ENCODE measurements around the gene CMPK2. TPM values are rescaled to one million over a fixed set of nuclear protein-coding genes. Genes with fewer than 3 reads are reported as not detected.

Gene CMPK2
- total and polyA plus RNA-seq, 9 of the 15 experiments (the other 6 are each of a cell fraction or from before 2014, with no cell fraction given) = 2.6 to 10.5 (median 5.0) TPM

DNA sequence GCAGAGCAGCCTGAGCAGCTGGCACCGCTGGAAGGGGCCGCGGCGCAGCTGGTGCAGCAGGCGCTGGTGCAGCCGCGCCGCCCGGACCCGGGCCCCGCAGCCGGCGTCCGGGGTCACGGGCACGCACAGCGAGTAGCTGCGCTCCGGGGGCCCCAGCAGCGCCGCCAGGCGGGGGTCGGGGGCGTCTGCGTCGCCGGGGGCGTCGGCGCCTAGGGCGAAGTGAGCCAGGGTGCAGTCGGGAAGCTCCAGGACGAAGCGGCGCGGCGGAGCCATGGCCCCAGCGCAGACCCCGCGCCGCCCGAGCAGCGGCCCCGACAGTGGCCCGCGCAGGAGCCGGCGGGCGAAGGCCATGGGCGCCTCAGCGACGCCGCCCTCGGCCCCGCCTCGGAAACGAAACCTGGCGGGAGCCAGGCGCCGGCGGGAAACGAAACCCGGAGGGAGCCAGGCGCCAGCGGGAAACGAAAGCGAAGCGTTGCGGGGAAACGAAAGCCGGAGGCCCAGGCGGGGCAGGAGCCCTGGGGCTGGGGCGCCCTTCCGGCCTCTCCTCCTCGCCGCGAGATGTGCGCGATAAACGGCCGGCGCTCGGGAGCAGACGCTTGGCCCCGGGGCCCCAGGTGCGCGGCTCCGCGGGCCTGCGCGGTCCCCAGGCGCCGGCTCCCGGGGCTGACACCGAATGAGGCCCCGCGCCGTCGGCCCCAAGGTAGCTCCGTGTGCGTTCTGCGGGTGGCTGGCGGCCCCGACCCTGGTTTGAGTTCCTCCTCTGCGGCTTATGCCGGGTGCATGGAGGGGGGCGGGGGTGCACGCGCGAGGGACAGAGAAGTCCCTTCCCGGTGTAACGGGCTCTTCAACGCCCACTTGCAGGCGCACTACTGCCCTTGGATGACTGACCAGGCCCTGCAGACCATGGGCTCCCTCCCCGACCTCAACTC lies at the start of gene CMPK2 (continued):
- TF ChIP-seq HDAC2 (IDR thresholded peaks at IDR 0.05) (no peak), CBX3 (IDR thresholded peaks at IDR 0.05; ENCODE audit: borderline replicate concordance in 1 of 2, low read length in 2 of 2) (no peak), KDM4B (IDR thresholded peaks at IDR 0.05; ENCODE audit: borderline replicate concordance in 2 of 2, low read depth in 1 of 2) (peak in 1 of 2 experiments; percentile 61; a peak in 1 of 4 replicates), HNRNPL (IDR thresholded peaks at IDR 0.05; ENCODE audit: low read depth, low read length) (peak; percentile 32), TSHZ1 (CRISPR knock-in tag; IDR thresholded peaks at IDR 0.05) (no peak), CAMTA2 (CRISPR knock-in tag; conservative IDR thresholded peaks at IDR 0.05) (no peak), SMARCA4 (IDR thresholded peaks at IDR 0.05) (no peak), BRD4 (IDR thresholded peaks at IDR 0.05) (0 out of 2 replicates have a peak, but pooled peaks have one; percentile 44), ZFPM2 (CRISPR knock-in tag; IDR thresholded peaks at IDR 0.05) (no peak)
- TF ChIP-seq, protein P1, sequence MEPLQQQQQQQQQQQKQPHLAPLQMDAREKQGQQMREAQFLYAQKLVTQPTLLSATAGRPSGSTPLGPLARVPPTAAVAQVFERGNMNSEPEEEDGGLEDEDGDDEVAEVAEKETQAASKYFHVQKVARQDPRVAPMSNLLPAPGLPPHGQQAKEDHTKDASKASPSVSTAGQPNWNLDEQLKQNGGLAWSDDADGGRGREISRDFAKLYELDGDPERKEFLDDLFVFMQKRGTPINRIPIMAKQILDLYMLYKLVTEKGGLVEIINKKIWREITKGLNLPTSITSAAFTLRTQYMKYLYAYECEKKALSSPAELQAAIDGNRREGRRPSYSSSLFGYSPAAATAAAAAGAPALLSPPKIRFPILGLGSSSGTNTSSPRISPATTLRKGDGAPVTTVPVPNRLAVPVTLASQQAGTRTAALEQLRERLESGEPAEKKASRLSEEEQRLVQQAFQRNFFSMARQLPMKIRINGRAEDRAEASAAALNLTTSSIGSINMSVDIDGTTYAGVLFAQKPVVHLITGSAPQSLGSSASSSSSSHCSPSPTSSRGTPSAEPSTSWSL (CRISPR knock-in tag; IDR thresholded peaks at IDR 0.05; ENCODE audit: borderline replicate concordance) = no peak; the same call in 1 of the 2 replicates
- TF ChIP-seq, protein P2, sequence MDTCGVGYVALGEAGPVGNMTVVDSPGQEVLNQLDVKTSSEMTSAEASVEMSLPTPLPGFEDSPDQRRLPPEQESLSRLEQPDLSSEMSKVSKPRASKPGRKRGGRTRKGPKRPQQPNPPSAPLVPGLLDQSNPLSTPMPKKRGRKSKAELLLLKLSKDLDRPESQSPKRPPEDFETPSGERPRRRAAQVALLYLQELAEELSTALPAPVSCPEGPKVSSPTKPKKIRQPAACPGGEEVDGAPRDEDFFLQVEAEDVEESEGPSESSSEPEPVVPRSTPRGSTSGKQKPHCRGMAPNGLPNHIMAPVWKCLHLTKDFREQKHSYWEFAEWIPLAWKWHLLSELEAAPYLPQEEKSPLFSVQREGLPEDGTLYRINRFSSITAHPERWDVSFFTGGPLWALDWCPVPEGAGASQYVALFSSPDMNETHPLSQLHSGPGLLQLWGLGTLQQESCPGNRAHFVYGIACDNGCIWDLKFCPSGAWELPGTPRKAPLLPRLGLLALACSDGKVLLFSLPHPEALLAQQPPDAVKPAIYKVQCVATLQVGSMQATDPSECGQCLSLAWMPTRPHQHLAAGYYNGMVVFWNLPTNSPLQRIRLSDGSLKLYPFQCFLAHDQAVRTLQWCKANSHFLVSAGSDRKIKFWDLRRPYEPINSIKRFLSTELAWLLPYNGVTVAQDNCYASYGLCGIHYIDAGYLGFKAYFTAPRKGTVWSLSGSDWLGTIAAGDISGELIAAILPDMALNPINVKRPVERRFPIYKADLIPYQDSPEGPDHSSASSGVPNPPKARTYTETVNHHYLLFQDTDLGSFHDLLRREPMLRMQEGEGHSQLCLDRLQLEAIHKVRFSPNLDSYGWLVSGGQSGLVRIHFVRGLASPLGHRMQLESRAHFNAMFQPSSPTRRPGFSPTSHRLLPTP (IDR thresholded peaks at IDR 0.05; ENCODE audit: borderline replicate concordance, extremely low read depth, insufficient read length) = no peak
- TF ChIP-seq, protein P3, sequence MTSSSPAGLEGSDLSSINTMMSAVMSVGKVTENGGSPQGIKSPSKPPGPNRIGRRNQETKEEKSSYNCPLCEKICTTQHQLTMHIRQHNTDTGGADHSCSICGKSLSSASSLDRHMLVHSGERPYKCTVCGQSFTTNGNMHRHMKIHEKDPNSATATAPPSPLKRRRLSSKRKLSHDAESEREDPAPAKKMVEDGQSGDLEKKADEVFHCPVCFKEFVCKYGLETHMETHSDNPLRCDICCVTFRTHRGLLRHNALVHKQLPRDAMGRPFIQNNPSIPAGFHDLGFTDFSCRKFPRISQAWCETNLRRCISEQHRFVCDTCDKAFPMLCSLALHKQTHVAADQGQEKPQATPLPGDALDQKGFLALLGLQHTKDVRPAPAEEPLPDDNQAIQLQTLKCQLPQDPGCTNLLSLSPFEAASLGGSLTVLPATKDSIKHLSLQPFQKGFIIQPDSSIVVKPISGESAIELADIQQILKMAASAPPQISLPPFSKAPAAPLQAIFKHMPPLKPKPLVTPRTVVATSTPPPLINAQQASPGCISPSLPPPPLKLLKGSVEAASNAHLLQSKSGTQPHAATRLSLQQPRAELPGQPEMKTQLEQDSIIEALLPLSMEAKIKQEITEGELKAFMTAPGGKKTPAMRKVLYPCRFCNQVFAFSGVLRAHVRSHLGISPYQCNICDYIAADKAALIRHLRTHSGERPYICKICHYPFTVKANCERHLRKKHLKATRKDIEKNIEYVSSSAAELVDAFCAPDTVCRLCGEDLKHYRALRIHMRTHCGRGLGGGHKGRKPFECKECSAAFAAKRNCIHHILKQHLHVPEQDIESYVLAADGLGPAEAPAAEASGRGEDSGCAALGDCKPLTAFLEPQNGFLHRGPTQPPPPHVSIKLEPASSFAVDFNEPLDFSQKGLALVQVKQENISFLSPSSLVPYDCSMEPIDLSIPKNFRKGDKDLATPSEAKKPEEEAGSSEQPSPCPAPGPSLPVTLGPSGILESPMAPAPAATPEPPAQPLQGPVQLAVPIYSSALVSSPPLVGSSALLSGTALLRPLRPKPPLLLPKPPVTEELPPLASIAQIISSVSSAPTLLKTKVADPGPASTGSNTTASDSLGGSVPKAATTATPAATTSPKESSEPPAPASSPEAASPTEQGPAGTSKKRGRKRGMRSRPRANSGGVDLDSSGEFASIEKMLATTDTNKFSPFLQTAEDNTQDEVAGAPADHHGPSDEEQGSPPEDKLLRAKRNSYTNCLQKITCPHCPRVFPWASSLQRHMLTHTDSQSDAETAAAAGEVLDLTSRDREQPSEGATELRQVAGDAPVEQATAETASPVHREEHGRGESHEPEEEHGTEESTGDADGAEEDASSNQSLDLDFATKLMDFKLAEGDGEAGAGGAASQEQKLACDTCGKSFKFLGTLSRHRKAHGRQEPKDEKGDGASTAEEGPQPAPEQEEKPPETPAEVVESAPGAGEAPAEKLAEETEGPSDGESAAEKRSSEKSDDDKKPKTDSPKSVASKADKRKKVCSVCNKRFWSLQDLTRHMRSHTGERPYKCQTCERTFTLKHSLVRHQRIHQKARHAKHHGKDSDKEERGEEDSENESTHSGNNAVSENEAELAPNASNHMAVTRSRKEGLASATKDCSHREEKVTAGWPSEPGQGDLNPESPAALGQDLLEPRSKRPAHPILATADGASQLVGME (CRISPR knock-in tag; IDR thresholded peaks at IDR 0.05) = 0 out of 2 replicates have a peak, but pooled peaks have one; percentile 32

All from K562 (cell line).